HG02840 (cell line): ENCODE measurements around the gene IGSF9.

ENCODE experiments used
- ATAC-seq: cut with Tn5 transposase; IDR thresholded peaks from one replicate; pipeline ENCODE4 v1.9.1; 2021; ENCODE audit warnings: mild to moderate bottlenecking, moderate library complexity, moderate number of reproducible peaks; ENCODE audit not compliant: unreplicated experiment, low FRiP score

Gene IGSF9

DNA sequence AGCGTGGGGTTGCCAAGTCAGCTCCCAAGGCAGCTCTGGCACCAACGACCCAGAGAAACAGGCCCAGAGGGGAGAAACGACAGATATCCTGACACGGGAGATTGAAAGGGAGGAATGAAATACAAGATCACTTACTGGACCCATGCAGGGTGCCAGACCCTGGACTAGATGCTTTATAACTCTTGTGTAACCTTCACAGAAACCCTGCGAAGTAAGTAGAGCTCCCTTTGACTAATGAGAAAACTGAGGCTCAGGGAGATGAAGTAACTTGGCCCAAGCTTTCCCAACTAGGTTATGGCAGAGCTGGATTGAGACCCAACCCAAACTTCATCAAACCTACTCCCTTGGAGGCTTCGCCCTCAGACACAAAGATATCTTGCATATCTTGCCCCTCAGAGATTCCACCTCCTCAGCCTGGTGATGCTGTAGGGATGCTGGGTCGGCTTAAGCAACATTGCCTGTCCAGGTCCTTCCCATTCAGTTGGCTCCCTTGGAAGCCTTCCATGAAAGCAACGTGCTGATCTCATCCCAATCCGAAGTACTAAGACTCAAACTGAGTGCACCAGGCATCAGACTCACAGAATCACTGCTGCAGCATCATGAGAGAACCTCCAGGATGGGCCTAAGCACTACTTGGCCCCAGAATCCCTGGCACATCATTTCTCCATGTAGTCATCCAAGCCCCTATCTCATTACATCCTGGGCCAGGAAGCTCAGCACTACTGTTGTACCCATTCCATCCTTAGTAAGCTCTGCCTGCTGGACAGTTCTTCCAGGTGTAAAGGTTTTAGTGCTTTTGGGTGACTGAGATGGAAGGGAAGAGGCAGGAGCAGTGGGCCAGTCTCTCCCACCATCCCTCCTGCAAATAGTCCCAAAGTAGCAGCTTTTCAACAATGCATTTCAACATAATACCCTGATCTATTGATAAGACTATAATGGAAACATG lies 1.1 kb upstream of the IGSF9 start:
- ATAC-seq = no peak

GRCh38 chr1:159944623-159945455 lies 574 bp downstream of the IGSF9 start:
- no peak for ATAC-seq

DNA sequence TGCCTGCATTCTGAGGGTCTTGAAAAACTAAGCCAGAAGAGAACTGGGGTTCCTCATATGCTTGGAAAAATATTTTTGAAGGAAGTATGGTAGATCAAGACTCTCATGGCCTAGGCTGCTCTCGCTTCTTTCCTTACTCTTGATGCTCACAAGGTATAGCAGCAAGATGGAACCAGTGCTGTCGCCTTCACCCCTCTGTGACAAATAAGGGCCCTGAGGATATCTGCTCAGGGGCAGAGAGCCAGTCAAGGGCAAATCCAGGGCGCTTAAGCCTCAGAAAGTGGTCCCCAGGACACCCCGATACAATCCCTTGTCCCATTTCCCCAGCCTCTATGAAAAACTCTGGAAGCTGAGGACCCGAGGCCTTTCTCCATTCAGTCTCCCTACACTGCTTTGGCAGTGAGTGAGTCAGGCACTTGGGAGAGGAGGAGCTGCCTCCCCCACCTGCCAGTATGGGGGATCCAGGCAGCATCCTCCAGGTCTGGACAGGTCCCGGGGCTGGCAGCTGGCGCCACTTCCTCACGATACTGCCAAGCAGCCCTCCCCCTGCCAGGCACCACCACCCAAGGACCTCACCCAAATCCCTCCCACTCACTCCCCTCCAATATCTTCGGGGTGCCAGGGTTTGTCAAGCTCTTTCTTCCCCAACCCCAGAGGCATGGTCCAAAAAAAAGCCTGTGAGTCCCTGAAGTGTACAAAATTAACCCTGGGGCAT lies 1.3 kb downstream of the IGSF9 start:
- no peak for ATAC-seq

DNA sequence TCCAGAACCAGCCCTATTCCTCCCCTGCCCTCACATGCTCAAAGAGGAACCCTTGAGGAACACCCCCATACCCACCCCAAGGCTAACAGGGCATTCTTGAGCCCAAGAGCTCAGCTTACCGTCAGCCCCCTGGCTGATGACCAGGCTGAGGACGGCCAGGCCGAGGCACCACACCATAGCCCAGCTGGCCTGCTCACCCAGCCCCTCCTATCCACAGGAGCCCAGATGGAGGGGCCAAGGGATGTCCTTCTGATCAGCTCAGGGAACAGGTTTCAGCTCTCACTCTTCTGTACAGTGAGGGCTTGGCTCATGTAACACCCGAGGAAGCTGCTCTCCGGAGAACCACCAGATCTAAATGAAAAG lies 2.2 kb downstream of the IGSF9 start:
- ATAC-seq = no peak

DNA sequence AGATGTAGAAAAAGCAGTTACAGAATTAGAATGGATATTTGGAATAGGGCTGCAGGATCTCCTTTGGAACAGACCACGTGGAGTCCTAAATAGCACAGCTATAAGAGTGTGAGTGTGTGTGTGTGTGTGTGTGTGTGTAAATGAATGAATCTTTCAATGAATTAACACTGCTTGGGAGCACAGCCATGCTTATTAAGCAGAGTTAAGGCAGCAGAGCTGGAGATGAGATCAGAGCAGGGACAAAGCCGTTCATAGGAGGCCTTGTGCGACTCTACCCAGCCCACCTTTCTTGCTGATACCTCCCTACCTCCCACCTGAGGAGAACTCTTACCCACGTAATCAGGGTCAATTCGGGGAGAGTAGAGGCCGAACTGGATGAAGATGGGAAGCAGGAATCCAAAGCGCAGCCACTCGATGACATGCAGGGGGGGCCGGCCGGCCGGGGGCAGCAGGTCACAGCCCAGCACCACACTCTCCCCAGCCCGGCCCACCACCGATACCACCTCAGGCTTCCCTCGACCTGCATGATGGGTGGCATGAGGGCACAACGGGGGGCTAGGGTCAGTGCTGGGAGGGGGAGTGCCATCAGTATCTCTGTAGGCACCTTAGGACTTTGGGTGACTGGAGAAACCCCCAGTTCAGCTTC lies 2.7 kb downstream of the IGSF9 start:
- no peak for ATAC-seq

DNA sequence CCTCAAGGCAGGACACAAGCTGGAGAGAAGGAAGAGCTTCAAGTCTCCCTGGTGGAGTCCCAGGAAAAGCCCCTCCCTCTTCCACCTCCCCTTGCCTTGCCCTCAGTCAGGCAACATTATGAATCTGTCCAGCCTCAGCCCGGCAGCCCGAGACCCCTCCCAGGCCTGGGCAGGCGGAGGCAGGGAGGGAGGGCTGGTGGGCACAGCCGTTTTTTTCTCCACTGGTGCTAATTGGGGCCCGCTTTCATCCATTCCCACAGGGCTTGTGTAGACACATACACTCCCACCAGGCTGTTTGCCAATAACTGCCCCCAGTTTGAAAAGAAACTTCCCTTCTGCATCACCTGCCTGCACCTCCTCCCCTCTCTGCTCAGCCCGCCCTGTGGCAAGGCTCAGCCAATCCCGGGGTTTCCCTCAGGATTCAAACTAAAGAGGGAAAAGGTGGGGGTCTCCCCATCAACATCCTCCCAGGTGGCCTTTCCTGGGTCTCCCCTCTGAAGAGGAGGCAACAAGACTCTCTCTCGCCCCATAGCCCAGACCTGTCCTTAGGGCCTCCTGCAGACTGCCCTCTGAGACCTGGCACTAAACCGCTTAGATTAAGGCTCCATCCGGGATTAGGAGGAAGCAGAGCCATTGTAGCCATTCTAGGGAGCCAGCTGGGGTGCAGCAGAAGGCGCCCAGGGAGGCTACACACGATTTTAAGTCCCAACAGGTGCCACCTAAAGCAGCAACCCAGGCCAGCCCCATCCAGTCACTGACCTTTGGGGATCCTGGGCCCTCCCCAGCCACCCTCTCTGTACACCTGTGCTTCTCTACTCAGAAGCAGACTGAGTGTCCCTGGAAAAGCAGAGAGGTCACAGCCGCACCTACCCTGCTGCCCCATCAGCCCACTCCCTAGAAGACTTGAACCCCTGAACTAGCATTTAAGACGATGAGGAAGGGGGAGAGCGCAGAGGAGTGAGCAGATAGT lies 3.5 kb downstream of the IGSF9 start:
- ATAC-seq = no peak

GRCh38 chr1:159941141-159941540 lies 4.3 kb downstream of the IGSF9 start:
- no peak for ATAC-seq

DNA sequence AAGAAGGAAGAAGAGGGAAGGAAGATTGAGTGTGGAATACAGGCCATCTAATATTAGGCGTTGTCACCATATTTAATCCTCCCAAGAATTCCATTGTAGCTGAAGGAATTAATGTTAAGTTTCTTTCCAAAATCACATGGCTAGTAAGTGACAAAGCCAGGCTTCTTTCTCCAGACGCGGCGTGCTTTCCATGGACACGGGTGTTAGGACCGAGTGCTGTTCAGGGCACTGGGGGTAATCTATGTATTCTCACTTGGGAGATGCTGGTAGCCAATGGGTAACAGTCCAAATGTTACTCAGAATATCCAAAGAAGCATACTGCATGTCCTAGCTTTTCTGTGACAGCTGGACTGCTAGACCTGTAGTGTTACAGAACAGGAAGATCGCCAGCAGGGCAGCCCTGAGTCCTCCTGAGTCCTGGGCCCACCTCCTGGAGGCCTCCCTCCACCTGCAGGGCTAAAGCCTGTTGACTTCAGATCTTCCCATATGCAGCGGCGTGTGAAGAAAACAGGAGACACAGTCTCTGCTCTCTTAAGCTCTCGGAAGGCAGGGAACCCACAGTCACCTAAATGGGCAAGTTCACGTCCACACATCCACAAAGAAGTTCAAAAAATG lies 5.3 kb downstream of the IGSF9 start:
- no peak for ATAC-seq

- no peak for ATAC-seq
These were observed 5.8 kb downstream of the IGSF9 start for GRCh38 chr1:159939678-159940002.

DNA sequence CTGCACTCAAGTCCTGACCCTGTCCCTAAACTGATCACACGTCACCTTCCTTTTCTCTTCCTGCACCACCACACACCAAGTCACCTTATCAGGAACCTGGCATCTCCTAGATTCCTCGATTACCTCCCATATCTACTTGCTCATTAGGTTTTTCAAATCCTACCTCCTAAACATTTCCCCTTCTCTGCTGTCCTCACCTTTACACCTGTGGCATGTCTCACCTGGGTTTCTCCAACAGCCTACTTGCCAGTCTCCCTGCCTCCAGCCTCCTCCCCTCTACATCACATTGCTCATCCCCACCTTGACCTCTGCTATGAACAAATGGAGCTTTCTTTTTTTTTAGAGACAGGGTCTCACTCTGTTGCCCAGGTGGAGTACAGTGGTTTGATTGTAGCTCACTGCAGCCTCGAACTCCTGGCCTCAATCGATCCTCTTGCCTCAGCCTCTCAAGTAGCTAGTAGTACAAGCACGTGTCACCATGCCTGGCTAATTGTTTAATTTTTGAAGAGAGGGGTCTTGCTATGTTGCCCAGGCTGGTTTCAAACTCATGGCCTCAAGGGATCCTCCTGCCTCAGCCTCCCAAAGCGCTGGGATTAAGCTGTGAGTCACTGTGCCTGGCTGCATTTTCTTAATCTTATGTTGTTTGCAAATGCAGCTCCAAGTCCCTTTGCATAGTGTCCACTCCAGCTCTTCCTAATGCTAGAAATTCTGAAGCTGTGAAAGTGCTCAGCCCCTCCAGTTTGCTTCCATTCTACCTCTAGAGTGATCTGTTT lies 6.3 kb downstream of the IGSF9 start:
- ATAC-seq = no peak

DNA sequence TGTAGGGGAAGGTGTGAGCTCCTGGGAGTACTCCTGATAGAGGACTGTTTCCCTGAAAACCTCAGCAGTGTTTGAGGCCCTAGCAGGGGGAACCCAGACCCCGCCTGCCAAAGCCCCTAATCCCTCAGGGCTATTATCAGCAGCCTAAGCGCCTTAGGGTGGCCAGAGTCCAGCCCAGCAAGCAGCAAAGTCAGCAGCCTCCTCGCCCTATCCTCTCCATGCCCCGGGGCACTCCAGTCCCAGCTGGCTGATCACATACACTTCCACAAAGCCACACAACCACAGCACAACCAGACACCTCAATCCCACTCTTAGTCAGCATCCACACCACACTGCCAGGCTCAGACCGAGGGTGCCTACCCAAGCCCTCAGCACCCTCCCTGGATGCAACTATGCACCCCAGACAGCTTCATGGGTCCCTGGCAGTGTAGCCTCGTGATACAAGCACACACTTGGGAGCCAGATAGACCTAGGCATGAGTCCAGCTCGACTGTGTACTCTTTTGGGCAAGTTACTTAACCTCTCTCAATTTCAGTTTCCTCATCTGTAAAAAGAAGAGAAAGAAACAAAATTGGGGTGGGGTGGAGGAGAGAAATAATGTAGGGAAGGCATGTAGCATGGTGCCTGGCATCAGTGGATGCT lies 7.1 kb downstream of the IGSF9 start:
- ATAC-seq = no peak

DNA sequence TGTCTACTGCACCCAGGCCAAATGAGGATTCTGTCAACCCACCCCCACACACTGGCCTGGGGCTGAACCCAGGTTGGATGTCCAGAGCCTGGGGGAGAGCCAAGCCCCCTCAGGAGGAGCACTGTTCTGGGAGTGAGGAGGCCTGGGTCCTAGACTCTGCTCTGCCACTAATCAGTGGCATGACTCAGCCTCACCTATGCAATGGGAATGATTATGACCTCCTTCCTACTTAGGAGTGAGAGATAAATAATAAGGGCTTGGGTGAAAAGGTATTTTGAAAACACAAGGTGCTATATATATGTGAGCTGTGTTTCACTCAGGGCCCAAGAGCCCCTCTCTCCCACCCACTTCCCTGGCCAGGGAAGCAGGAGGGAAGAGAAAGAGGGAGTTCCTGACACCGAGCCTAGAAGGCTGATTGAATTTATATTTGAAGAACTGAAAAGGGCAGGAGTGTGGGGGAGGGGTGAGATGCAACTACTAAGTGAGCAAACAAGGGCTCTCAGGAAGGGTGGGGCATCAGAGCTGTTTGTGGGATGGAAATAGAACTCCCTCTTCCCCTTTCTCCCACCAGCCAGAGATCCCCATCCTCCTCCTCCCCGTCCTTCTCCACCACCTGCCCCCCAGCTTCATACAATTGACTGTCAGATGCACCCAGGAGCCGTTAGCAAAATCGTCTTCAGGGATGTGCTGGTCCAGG lies 8.2 kb downstream of the IGSF9 start:
- ATAC-seq = no peak

GRCh38 chr1:159936273-159936904 lies 9.0 kb downstream of the IGSF9 start:
- no peak for ATAC-seq

GRCh38 chr1:159935719-159936272 lies 9.6 kb downstream of the IGSF9 start:
- ATAC-seq = no peak

DNA sequence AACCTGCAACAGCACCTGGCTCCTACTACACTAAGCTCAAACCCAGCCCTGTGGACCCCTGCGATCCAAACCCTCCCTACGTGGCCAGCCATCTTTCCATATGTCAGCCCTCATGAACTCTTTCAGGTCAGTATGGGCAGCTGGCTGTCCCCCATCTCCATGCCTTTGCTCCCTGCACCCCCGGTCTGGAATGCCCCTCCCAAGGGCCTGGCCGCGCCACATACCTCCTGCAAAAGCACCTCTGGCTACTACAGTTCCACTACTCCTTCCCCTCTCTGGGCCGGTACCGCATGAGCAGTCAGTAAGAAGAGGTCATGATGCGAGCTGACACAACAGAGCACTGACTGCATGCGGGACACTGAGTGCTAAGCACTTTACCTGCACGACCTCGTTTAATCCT lies 10.1 kb downstream of the IGSF9 start:
- no peak for ATAC-seq
